ENCODE results near the gene DNAH10.

The DNAH10 gene

GRCh38 chr12:123882161-123882705, 120.1 kb downstream of the DNAH10 start:
- no peak for DNase-seq (ENCODE audit: low read depth in 2 of 2)

- no peak for DNase-seq (ENCODE audit: low read depth in 2 of 2)
Measured at GRCh38 chr12:123886258-123886657, 124.2 kb downstream of the DNAH10 start.

GRCh38 chr12:123886931-123887582, 125.0 kb downstream of the DNAH10 start:
- no peak for DNase-seq (ENCODE audit: low read depth in 2 of 2)

GRCh38 chr12:123888989-123889388, 126.9 kb downstream of the DNAH10 start:
- no peak for DNase-seq (ENCODE audit: low read depth in 2 of 2)

GRCh38 chr12:123889848-123890535, 127.9 kb downstream of the DNAH10 start:
- no peak for DNase-seq (ENCODE audit: low read depth in 2 of 2)

- DNase-seq (ENCODE audit: low read depth in 2 of 2), result no peak
Measured at GRCh38 chr12:123890536-123890902, 128.4 kb downstream of the DNAH10 start.

- DNase-seq (ENCODE audit: low read depth in 2 of 2), result no peak
Measured at GRCh38 chr12:123891011-123891410, 128.9 kb downstream of the DNAH10 start.

- DNase-seq (ENCODE audit: low read depth in 2 of 2), result no peak
Measured at GRCh38 chr12:123891516-123892179, 129.5 kb downstream of the DNAH10 start.

GRCh38 chr12:123892180-123892559, 130.1 kb downstream of the DNAH10 start:
- DNase-seq (ENCODE audit: low read depth in 2 of 2), result no peak

- DNase-seq (ENCODE audit: low read depth in 2 of 2), result no peak
Measured at GRCh38 chr12:123892853-123893252, 130.8 kb downstream of the DNAH10 start.

- no peak for DNase-seq (ENCODE audit: low read depth in 2 of 2)
Measured at GRCh38 chr12:123893276-123893675, 131.2 kb downstream of the DNAH10 start.

GRCh38 chr12:123894823-123895345, 132.8 kb downstream of the DNAH10 start:
- no peak for DNase-seq (ENCODE audit: low read depth in 2 of 2)

- DNase-seq (ENCODE audit: low read depth in 2 of 2), result no peak
Measured at GRCh38 chr12:123895451-123895850, 133.3 kb downstream of the DNAH10 start.

- DNase-seq (ENCODE audit: low read depth in 2 of 2), result no peak
Measured at GRCh38 chr12:123896767-123897166, 134.7 kb downstream of the DNAH10 start.

GRCh38 chr12:123897221-123897620, 135.1 kb downstream of the DNAH10 start:
- DNase-seq (ENCODE audit: low read depth in 2 of 2), result no peak

GRCh38 chr12:123898673-123899072, 136.6 kb downstream of the DNAH10 start:
- no peak for DNase-seq (ENCODE audit: low read depth in 2 of 2)

GRCh38 chr12:123899368-123899767, 137.3 kb downstream of the DNAH10 start:
- DNase-seq (ENCODE audit: low read depth in 2 of 2), result no peak

- DNase-seq (ENCODE audit: low read depth in 2 of 2), result no peak
Measured at GRCh38 chr12:123900871-123901376, 138.8 kb downstream of the DNAH10 start.

GRCh38 chr12:123902821-123903220, 140.7 kb downstream of the DNAH10 start:
- no peak for DNase-seq (ENCODE audit: low read depth in 2 of 2)

GRCh38 chr12:123903301-123904065, 141.4 kb downstream of the DNAH10 start:
- DNase-seq (ENCODE audit: low read depth in 2 of 2), result no peak

- DNase-seq (ENCODE audit: low read depth in 2 of 2), result peak; percentile 33 to 53
Measured at GRCh38 chr12:123905319-123905925, 143.3 kb downstream of the DNAH10 start.
